ENCODE measurements around the gene SLC22A8. TPM values are rescaled to one million over a fixed set of nuclear protein-coding genes. Genes with fewer than 3 reads are reported as not detected.
A peak's percentile ranks its signal among the peaks of the same experiment; 100 is the strongest.
"Not testable (repeated sequence)": the region's sequence is repeated elsewhere in the genome, so short reads cannot be mapped to it uniquely, and the experiment has no call there.

Gene SLC22A8
- not detected for total RNA-seq

- Histone ChIP-seq H3K4me1 (no peaks in the 10 kb centered on the region), H3K4me3 (no peak within 1 kb of the TSS), H3K9me3 (no peaks in the 10 kb centered on the region), H3K27me3 (no peaks in the 10 kb centered on the region), H3K36me3 (no peaks in the 10 kb centered on the region), H3K27ac (no peak within 1 kb of the TSS)
- no peak for TF ChIP-seq CTCF (IDR thresholded peaks at IDR 0.05)
- no peak for DNase-seq (ENCODE audit: low spot score)
These were observed at the start of gene SLC22A8 for GRCh38 chr11:63015521-63016215. Gene SLC22A8 (minus strand): TSS chr11:63015841. CDS start chr11:63014958, 883 bp downstream.

- not testable (repeated sequence) for H3K27me3 ChIP-seq
- H3K9me3 ChIP-seq: peaks cover 3 to 15% of the 10 kb centered on the region in 2 donors
These were observed 30.6 kb upstream of the SLC22A8 start for GRCh38 chr11:63046203-63046602.

GRCh38 chr11:63042596-63042995 is 27.0 kb upstream of the SLC22A8 start:
- no peak overlapping the region for H3K4me3 ChIP-seq
- TF ChIP-seq CTCF (IDR thresholded peaks at IDR 0.05): no peak
- H3K4me1 ChIP-seq: no peaks in the 10 kb centered on the region
- no peak overlapping the region for H3K27ac ChIP-seq
- no peaks in the 10 kb centered on the region for H3K36me3 ChIP-seq
- no peaks in the 10 kb centered on the region for H3K27me3 ChIP-seq
- no peak for DNase-seq (ENCODE audit: low spot score)
- peaks cover 0 to 8% of the 10 kb centered on the region in 2 donors for H3K9me3 ChIP-seq

More at GRCh38 chr11:63046203-63046602, 30.6 kb upstream of the SLC22A8 start:
- not testable (repeated sequence) for H3K27ac ChIP-seq; H3K4me1 ChIP-seq; DNase-seq (ENCODE audit: low spot score); H3K36me3 ChIP-seq; H3K4me3 ChIP-seq

- TF ChIP-seq CTCF (IDR thresholded peaks at IDR 0.05): no peak
- no peak overlapping the region for H3K4me3 ChIP-seq
- H3K4me1 ChIP-seq: no peaks in the 10 kb centered on the region
- no peaks in the 10 kb centered on the region for H3K27me3 ChIP-seq
- H3K9me3 ChIP-seq: peaks cover 0 to 4% of the 10 kb centered on the region in 2 donors
- no peak for DNase-seq (ENCODE audit: low spot score)
- H3K36me3 ChIP-seq: no peaks in the 10 kb centered on the region
- H3K27ac ChIP-seq: no peak overlapping the region
These were observed 16.8 kb upstream of the SLC22A8 start for GRCh38 chr11:63032457-63032856.

GRCh38 chr11:63023841-63024648 is 8.4 kb upstream of the SLC22A8 start:
- Histone ChIP-seq H3K27ac (no peak overlapping the region), H3K4me3 (no peak overlapping the region), H3K36me3 (no peaks in the 10 kb centered on the region), H3K4me1 (peaks cover 0 to 6% of the 10 kb centered on the region in 2 donors), H3K27me3 (no peaks in the 10 kb centered on the region), H3K9me3 (no peaks in the 10 kb centered on the region)
- peak; percentile 100 for TF ChIP-seq CTCF (IDR thresholded peaks at IDR 0.05)
- DNase-seq (ENCODE audit: low spot score): peak; percentile 92

GRCh38 chr11:63023222-63023814 is 7.7 kb upstream of the SLC22A8 start:
- no peak overlapping the region for H3K27ac ChIP-seq
- no peaks in the 10 kb centered on the region for H3K27me3 ChIP-seq
- TF ChIP-seq CTCF (IDR thresholded peaks at IDR 0.05): no peak
- H3K9me3 ChIP-seq: no peaks in the 10 kb centered on the region
- peak; percentile 18 for DNase-seq (ENCODE audit: low spot score)
- H3K4me3 ChIP-seq: no peak overlapping the region
- no peaks in the 10 kb centered on the region for H3K36me3 ChIP-seq
- peaks cover 0 to 6% of the 10 kb centered on the region in 2 donors for H3K4me1 ChIP-seq

Data from right atrium auricular region (tissue), 2 donors.